ENCODE data around the gene FGF4.

The FGF4 gene

DNA sequence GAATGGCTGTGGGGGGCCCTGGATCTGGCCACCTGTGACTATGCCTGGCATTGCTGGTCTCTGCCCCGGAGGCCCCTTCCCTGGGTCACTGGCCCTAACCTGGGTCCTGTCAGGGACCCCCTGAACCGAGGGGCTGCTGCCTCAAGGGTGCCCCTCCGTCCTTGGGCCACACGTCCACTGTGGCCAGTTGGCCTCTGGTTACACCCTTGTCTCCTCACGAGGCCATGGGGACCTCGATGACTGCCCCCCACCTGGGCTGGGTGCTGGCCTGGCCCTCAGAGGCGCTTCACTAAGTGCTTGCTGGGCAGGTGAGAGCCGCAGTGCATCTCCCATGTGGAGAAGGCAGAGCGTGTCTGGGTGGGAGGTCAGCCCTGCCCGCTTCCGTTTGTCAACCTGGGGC is 44.0 kb downstream of the FGF4 start:
- TF ChIP-seq, protein P1, sequence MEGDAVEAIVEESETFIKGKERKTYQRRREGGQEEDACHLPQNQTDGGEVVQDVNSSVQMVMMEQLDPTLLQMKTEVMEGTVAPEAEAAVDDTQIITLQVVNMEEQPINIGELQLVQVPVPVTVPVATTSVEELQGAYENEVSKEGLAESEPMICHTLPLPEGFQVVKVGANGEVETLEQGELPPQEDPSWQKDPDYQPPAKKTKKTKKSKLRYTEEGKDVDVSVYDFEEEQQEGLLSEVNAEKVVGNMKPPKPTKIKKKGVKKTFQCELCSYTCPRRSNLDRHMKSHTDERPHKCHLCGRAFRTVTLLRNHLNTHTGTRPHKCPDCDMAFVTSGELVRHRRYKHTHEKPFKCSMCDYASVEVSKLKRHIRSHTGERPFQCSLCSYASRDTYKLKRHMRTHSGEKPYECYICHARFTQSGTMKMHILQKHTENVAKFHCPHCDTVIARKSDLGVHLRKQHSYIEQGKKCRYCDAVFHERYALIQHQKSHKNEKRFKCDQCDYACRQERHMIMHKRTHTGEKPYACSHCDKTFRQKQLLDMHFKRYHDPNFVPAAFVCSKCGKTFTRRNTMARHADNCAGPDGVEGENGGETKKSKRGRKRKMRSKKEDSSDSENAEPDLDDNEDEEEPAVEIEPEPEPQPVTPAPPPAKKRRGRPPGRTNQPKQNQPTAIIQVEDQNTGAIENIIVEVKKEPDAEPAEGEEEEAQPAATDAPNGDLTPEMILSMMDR (conservative IDR thresholded peaks at IDR 0.05) = no peak

DNA sequence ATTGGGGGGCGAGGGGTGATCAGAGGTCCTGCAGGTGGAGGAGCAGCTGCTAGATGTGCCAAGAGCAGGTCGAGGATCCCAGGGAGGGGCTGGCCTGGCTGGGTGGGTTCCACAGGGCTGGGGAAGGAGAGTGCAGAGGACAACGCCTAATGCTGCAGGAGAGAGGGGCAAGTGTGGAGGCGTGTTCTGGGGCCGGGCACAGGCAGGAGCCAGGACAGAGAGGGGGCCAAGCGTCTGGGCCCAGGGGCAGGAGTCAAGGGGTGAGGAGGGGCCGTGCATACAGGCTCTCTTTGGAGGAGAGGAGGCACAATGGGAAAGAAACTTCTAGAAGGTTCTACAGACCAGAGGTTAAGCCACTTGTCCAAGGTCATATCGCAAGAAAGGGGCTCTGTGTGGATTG is 44.6 kb downstream of the FGF4 start:
- no peak overlapping the region for H3K27ac ChIP-seq
- TF ChIP-seq, protein P1 (conservative IDR thresholded peaks at IDR 0.05) = no peak

More for the DNA sequence above, 44.0 kb downstream of the FGF4 start:
- no peak overlapping the region for H3K27ac ChIP-seq

DNA sequence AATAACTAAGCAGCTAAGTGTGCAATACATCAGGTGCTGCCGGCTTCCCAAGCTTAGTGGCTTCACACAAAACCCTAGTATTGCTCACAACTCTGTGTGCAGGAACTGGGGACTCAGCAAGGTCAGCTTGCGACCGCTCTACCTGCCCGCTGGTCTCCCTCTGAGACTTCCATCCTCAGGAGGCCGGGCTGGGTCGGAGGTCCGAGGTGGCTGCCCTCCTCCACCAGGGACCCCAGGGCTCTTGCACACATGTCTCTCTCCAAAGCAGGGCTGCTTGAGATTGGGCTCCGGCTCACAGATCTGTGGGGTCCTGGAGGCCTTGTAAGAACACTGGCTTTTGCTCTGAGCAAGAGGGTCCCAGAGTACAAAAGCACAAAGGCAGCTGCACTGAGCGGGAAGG is 45.9 kb downstream of the FGF4 start:
- TF ChIP-seq, protein P1 (conservative IDR thresholded peaks at IDR 0.05) = no peak
- no peak overlapping the region for H3K27ac ChIP-seq

DNA sequence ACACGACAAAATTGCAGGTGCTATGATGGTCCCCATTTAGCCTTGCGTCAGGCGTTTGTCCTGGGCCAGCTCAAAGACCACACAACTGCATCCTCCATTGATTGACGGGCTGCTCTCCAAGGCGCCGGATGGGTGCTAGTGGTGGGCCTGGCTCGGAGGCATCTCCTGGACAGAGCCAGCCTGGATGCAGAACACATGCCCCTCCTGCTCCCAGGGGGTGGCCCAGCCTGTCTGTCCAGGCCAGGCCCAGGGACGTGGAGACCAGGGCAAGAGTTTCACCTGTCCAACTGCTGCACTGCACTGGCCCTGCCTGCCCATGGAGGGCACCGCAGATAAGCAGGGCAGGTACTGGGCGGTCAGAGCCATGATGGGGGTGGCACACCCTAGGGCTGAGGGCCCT is 47.9 kb downstream of the FGF4 start:
- TF ChIP-seq, protein P1 (conservative IDR thresholded peaks at IDR 0.05) = no peak
- H3K27ac ChIP-seq = no peak overlapping the region

DNA sequence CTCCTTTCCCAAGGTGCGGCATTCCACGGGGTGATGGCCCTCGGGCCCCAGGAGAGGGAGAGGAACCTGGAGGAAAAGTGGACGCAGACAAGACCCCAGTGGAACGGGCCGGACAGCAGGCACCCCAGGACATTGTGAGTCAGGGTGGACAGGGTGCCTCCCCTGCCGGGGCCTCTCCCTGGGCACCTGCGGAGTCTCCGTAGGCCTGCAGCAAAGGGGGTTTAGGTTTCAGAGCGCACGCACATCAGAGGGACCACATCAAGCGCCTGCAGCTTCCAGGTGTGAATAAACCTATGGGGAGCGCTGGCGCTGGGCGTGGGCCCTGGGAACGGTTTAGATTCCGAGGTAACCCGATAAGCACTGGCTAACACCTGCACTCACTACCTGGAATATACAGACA is 48.7 kb downstream of the FGF4 start:
- TF ChIP-seq, protein P1 (conservative IDR thresholded peaks at IDR 0.05) = no peak
- no peak overlapping the region for H3K27ac ChIP-seq

DNA sequence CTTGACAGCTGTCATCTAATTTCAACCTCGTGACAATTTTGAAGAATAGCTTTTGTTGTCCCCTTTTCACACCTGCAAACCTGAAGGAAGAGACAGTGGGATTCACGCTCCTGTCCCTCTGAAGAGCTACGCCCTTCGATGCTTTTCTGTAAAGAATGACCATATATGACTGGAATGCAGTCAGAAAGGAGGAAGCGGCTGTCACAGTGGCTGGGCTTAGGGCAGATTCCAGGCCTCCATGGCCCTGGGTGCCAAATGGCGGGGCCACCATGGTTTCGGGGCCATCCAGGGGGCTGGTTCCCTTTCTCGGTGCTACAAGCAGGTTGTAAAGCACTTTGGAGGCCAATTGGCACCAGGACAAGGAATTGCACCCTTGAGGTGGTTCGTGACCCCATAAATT is 49.1 kb downstream of the FGF4 start:
- no peak overlapping the region for H3K27ac ChIP-seq
- TF ChIP-seq, protein P1 (conservative IDR thresholded peaks at IDR 0.05) = no peak

DNA sequence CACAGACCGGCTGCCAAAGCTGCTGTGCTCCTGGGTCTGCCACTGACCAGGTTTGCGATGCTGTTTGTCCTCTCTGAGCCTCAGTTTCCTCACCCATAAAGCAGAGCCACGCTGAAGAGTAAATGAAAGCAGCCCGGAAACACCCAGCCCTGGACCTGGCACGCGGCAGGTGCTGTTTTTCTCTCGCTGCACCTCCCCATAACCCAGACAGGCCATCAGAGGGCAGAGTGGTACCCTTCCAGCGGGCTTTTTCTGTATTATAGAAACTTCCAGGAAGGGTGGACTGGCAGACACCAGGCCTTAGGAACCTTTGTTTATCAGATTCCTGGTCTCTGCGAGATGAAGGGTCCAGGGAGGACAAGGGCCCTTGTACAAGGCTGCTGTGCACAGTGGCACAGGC is 53.4 kb downstream of the FGF4 start:
- no peak overlapping the region for H3K27ac ChIP-seq
- TF ChIP-seq, protein P1 (conservative IDR thresholded peaks at IDR 0.05) = peak; percentile 49

DNA sequence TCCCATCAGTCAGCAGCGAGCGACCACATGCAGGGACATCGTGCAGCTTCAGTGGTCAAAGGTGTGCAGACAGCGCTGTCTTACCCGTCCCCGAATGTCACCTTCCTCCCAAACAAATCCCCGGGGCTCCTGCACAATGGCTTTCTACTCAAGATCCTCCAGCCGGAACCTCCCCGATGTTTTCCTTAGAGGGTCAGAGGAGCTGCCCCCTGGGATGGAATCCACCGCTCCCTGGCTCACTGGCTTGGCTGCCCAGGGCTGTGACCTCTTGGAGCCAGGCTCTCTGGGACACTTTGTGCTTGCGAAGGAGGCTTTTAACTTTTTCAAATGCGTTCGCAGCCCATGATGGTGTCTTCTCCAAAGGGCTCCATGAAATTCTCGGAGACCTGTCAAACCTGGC is 54.0 kb downstream of the FGF4 start:
- TF ChIP-seq, protein P1 (conservative IDR thresholded peaks at IDR 0.05) = no peak
- no peak overlapping the region for H3K27ac ChIP-seq

All from VCaP (cell line).